Measurements from ENCODE around the gene ARSI.

The ARSI gene

GRCh38 chr5:150264667-150265603, 37.8 kb downstream of the ARSI start:
- no peak overlapping the region for H3K4me3 ChIP-seq (ENCODE audit: low read depth, low read length)
- no peak for TF ChIP-seq CTCF (IDR thresholded peaks at IDR 0.05; ENCODE audit: insufficient read depth, low read depth, low read length, missing control alignments)
- DNase-seq (ENCODE audit: low read depth) = no peak

- DNase-seq (ENCODE audit: low read depth) = no peak
- no peak for TF ChIP-seq CTCF (IDR thresholded peaks at IDR 0.05; ENCODE audit: insufficient read depth, low read depth, low read length, missing control alignments)
- no peak overlapping the region for H3K4me3 ChIP-seq (ENCODE audit: low read depth, low read length)
Measured at GRCh38 chr5:150263801-150264621, 38.7 kb downstream of the ARSI start.

- no peak for DNase-seq (ENCODE audit: low read depth)
- no peak overlapping the region for H3K4me3 ChIP-seq (ENCODE audit: low read depth, low read length)
- TF ChIP-seq CTCF (IDR thresholded peaks at IDR 0.05; ENCODE audit: insufficient read depth, low read depth, low read length, missing control alignments) = no peak
Measured at GRCh38 chr5:150263375-150263775, 39.3 kb downstream of the ARSI start.

GRCh38 chr5:150262502-150262901, 40.2 kb downstream of the ARSI start:
- H3K4me3 ChIP-seq (ENCODE audit: low read depth, low read length) = no peak overlapping the region
- no peak for TF ChIP-seq CTCF (IDR thresholded peaks at IDR 0.05; ENCODE audit: insufficient read depth, low read depth, low read length, missing control alignments)

GRCh38 chr5:150261231-150261630, 41.5 kb downstream of the ARSI start:
- DNase-seq (ENCODE audit: low read depth) = no peak
- no peak for TF ChIP-seq CTCF (IDR thresholded peaks at IDR 0.05; ENCODE audit: insufficient read depth, low read depth, low read length, missing control alignments)
- H3K4me3 ChIP-seq (ENCODE audit: low read depth, low read length) = no peak overlapping the region

More at GRCh38 chr5:150262502-150262901, 40.2 kb downstream of the ARSI start:
- DNase-seq (ENCODE audit: low read depth) = no peak

GRCh38 chr5:150258130-150258529, 44.6 kb downstream of the ARSI start:
- TF ChIP-seq CTCF (IDR thresholded peaks at IDR 0.05; ENCODE audit: insufficient read depth, low read depth, low read length, missing control alignments) = no peak
- peak; percentile 23 for DNase-seq (ENCODE audit: low read depth)
- H3K4me3 ChIP-seq (ENCODE audit: low read depth, low read length) = no peak overlapping the region
